ENCODE data around the gene SLIT3. TPM values are rescaled to one million over a fixed set of nuclear protein-coding genes. Genes with fewer than 3 reads are reported as not detected.

SLIT3 gene
- total RNA-seq, 4 donors from 2014 or later = 0.97 to 6.1 (median 3.4) TPM

DNA sequence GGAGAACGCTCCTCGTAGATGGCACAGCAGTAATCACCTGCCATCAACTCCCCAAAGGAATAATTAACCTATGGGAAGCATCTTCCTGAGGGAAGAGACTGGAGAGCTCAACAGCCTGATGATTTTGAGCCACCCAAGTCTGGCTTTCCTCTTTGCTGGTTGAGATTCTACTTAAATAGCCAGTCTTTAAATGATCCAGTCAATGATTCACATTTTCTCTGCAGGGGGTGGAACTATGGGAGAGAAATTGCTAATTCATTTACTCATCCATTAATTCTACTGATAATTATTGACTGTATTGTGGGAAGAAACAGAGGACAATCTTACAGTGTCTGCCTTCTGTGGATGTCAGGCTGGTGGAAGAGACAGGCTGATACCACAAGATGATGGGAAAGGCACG is 366.8 kb downstream of the SLIT3 start:
- intact Hi-C loops (cut with DNase I; ENCODE audit: low total_unique reads) = no loop called here

DNA sequence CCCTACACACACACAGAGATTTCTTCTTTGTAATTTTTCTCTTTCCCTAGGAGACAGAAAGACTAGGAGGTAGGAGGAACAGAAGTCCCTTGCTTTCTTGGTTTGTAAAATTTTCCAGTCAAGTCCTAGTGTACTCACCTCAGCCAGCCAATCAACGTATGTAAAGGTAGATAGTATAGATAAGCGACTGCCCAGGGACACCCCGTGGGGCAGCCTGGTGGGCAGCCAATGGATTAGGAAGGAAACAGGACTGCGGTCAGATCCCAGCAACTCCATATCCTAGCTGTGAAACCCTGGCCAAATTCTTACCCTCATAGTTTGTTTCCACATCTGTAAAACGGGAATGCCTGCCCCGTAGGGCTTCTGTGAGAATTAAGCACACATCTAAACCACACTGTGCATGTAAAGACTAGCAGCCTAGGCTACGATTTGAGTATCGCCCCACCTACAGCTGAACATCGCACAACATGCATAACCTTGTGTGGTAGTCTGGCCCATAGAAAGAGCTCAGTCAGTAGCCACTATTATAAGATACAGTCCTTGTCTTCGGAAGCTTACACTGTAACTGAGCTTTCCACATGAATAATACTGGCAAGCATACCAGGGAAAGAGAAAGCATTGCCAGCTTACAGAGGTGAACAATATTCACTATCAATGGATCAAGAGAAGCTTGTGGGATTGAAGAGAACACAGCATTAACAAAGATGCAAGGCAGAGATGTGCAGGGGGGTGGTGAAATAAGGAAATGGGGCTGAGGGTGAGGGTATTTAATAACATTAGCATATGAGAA is 368.3 kb downstream of the SLIT3 start:
- DNase-seq = no peak
- H3K9me3 ChIP-seq = no peaks in the 10 kb centered on the region
- no peak for ATAC-seq
- H3K27ac ChIP-seq = no peak overlapping the region
- no peaks in the 10 kb centered on the region for H3K27me3 ChIP-seq
- H3K4me3 ChIP-seq = no peak overlapping the region
- in situ Hi-C loops (cut with MboI; ENCODE audit: low sequenced_read_pairs in 4 of 4) = no loop called here
- intact Hi-C loops (cut with DNase I; ENCODE audit: low total_unique reads) = no loop called here
- peaks cover 0 to 4% of the 10 kb centered on the region in 2 donors for H3K4me1 ChIP-seq
- TF ChIP-seq POLR2A (IDR thresholded peaks at IDR 0.05) = no peak
- TF ChIP-seq, protein P1, sequence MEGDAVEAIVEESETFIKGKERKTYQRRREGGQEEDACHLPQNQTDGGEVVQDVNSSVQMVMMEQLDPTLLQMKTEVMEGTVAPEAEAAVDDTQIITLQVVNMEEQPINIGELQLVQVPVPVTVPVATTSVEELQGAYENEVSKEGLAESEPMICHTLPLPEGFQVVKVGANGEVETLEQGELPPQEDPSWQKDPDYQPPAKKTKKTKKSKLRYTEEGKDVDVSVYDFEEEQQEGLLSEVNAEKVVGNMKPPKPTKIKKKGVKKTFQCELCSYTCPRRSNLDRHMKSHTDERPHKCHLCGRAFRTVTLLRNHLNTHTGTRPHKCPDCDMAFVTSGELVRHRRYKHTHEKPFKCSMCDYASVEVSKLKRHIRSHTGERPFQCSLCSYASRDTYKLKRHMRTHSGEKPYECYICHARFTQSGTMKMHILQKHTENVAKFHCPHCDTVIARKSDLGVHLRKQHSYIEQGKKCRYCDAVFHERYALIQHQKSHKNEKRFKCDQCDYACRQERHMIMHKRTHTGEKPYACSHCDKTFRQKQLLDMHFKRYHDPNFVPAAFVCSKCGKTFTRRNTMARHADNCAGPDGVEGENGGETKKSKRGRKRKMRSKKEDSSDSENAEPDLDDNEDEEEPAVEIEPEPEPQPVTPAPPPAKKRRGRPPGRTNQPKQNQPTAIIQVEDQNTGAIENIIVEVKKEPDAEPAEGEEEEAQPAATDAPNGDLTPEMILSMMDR (IDR thresholded peaks at IDR 0.05 in 4 of 5, conservative IDR thresholded peaks at IDR 0.05 in 1 of 5) = no peak
- no peaks in the 10 kb centered on the region for H3K36me3 ChIP-seq

More for the DNA sequence above, 366.8 kb downstream of the SLIT3 start:
- no peaks in the 10 kb centered on the region for H3K36me3 ChIP-seq
- no peak overlapping the region for H3K4me3 ChIP-seq
- no peaks in the 10 kb centered on the region for H3K9me3 ChIP-seq
- DNase-seq (no peak), ATAC-seq (no peak)
- in situ Hi-C loops (cut with MboI; ENCODE audit: low sequenced_read_pairs in 4 of 4) = no loop called here
- TF ChIP-seq POLR2A (IDR thresholded peaks at IDR 0.05) = no peak
- TF ChIP-seq, protein P1 (IDR thresholded peaks at IDR 0.05 in 4 of 5, conservative IDR thresholded peaks at IDR 0.05 in 1 of 5) = no peak
- H3K27ac ChIP-seq = no peak overlapping the region
- H3K27me3 ChIP-seq = no peaks in the 10 kb centered on the region
- H3K4me1 ChIP-seq = peaks cover 0 to 4% of the 10 kb centered on the region in 2 donors

DNA sequence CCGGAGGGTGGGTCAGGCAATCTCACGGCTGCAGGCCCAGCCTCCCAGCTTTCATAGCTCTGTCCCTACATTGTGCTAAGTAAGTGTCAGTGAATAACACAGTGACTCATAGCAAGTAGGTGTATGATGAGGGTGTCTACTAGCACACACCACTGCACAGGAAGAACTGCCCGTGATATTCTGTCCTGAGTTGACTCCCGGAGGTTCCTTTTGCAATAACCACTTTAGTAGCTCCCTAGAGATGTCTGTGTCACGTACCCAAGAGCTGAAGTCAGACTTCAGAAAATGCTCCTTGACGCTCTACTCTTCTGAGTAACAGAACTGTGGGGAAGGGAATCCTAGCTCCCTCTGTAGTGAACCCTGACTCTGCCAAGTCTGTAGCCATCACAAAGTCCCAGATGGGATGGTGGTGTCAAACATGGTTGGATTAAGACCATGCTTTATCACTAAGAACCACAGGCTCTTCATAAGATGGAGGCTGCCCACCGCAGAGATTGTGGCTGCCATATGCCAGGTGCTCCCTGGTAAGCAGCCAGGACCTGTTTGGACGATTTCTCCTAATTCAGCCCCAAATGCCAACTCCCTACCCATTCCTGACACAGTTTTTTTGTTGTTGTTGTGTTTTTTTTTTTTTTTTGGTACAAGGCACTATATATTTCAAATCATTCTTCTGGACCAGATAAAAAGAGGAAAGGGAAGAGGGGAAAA is 369.1 kb downstream of the SLIT3 start:
- ATAC-seq = peak; percentile 89 to 90
- in situ Hi-C loops (cut with MboI; ENCODE audit: low sequenced_read_pairs in 4 of 4) (no loop called here), intact Hi-C loops (cut with DNase I; ENCODE audit: low total_unique reads) (no loop called here)
- Histone ChIP-seq H3K27ac (no peak overlapping the region), H3K27me3 (no peaks in the 10 kb centered on the region), H3K36me3 (no peaks in the 10 kb centered on the region), H3K4me1 (peaks cover 0 to 4% of the 10 kb centered on the region in 2 donors), H3K9me3 (no peaks in the 10 kb centered on the region), H3K4me3 (no peak overlapping the region)
- TF ChIP-seq, protein P1 (IDR thresholded peaks at IDR 0.05 in 4 of 5, conservative IDR thresholded peaks at IDR 0.05 in 1 of 5) = no peak
- no peak for TF ChIP-seq POLR2A (IDR thresholded peaks at IDR 0.05)
- DNase-seq = peak in 1 of 2 donors; percentile 28

DNA sequence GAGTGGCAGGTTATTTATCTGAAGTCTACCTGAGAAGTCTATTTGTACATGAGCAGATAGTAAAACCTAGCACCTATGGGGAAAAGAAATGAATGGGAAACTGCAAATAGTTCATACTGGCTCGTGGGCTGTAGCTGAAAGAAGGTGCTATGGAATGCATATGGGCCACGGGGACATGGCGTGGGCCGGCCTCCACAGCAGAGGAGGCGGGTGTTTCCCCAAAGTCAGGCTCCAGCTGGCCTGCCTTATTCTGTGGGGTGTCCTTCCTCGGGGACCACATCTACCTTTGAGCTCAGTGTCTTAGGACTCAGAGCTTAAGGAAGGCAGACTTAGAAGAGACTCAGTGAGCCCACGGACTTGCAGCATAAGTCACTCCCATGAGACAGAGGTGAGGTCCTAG is 371.3 kb downstream of the SLIT3 start:
- TF ChIP-seq, protein P1 (IDR thresholded peaks at IDR 0.05 in 4 of 5, conservative IDR thresholded peaks at IDR 0.05 in 1 of 5) = no peak
- no peak for TF ChIP-seq POLR2A (IDR thresholded peaks at IDR 0.05)
- Histone ChIP-seq H3K9me3 (no peaks in the 10 kb centered on the region), H3K4me1 (peaks cover 0 to 4% of the 10 kb centered on the region in 2 donors), H3K27ac (no peak overlapping the region), H3K36me3 (no peaks in the 10 kb centered on the region), H3K27me3 (no peaks in the 10 kb centered on the region), H3K4me3 (no peak overlapping the region)
- in situ Hi-C loops (cut with MboI; ENCODE audit: low sequenced_read_pairs in 4 of 4) = no loop called here
- ATAC-seq (no peak), DNase-seq (no peak)
- intact Hi-C loops (cut with DNase I; ENCODE audit: low total_unique reads) = no loop called here

Data from gastrocnemius medialis (tissue), 4 donors.